Tibial nerve (tissue), 3 donors: ENCODE results near the gene ARID3A.

Experiments
- CTCF ChIP-seq, 5 experiments: fragments of 200-600 bp in 3 of 5; fragments of 450-650 bp in 2 of 5; sonication (generic) in 3 of 5; IDR thresholded peaks; one replicate each; pipeline ENCODE4 v1.5.1; 2016 to 2019; ENCODE audit warnings: antibody characterized with exemption in 5 of 5, mild to moderate bottlenecking in 3 of 5, moderate library complexity in 2 of 5
- POLR2A ChIP-seq, 2 donors: fragments of 450-650 bp; IDR thresholded peaks; one replicate each; pipeline ENCODE4 v1.6.1; 2017; ENCODE audit warnings: antibody characterized with exemption in 2 of 2, mild to moderate bottlenecking in 2 of 2, moderate library complexity in 2 of 2

GRCh38 chr19:961866-962620 is 36.2 kb downstream of the ARID3A start:
- no peak for TF ChIP-seq CTCF (IDR thresholded peaks at IDR 0.05)
- TF ChIP-seq POLR2A (IDR thresholded peaks at IDR 0.05), result no peak
